ENCODE results near the gene CFL1. TPM values are rescaled to one million over a fixed set of nuclear protein-coding genes. Genes with fewer than 3 reads are reported as not detected.

Gene CFL1
- total and polyA plus RNA-seq, 10 of the 15 experiments (the other 5 are each of a cell fraction or from before 2014, with no cell fraction given), result 164 to 2,994 (median 1,500) TPM

DNA sequence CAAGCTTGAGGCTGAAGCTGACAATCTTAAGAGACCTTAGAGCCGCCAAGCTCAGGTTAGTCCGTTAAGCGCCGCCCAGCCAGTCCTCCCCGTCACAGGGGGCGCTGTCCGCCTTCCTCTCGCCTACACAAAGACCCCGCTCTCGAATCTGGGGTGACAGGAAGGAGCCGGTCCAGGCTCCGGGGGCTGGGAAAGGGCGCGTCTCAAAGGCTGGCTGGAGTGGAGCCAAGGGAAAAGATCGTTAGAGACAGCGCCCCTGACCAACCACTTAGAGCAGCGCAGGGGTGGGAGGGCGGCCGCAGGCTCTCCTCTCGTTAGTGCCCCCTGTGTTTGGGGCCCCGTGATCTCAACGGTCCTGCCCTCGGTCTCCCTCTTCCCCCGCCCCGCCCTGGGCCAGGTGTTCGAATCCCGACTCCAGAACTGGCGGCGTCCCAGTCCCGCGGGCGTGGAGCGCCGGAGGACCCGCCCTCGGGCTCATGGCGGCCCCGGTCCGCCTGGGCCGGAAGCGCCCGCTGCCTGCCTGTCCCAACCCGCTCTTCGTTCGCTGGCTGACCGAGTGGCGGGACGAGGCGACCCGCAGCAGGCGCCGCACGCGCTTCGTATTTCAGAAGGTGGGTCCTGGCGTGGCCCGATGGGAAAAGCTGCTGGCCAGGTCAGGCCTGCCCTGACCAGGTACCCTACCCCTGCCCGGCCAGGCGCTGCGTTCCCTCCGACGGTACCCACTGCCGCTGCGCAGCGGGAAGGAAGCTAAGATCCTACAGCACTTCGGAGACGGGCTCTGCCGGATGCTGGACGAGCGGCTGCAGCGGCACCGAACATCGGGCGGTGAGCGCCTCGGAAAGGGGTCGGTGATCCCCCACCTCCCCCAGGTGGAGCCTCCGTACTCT lies 2.5 kb upstream of the CFL1 start, which contains the start of gene MUS81 (continued):
- peak; percentile 65 for TF ChIP-seq SP1 (IDR thresholded peaks at IDR 0.05; ENCODE audit: low read depth, low read length)
- no peak; the same call in none of the 2 replicates for TF ChIP-seq ATF7 (IDR thresholded peaks at IDR 0.05; ENCODE audit: low read depth)
- no peak for TF ChIP-seq PML (IDR thresholded peaks at IDR 0.05; ENCODE audit: low read length)
- no peak for TF ChIP-seq TCF7 (IDR thresholded peaks at IDR 0.05; ENCODE audit: borderline replicate concordance)
- peak; percentile 67; the same call in 1 of the 2 replicates for TF ChIP-seq CHD2 (IDR thresholded peaks at IDR 0.05; ENCODE audit: borderline replicate concordance, low read depth, low read length)
- TF ChIP-seq NFYA (IDR thresholded peaks at IDR 0.05; ENCODE audit: borderline replicate concordance, low read depth, low read length), result no peak
- peak; percentile 57; the same call in 1 of the 2 replicates for TF ChIP-seq DPF2 (IDR thresholded peaks at IDR 0.05)
- TF ChIP-seq ZNF217 (IDR thresholded peaks at IDR 0.05), result peak; percentile 64; the same call in 1 of the 2 replicates
- TF ChIP-seq, protein P1, sequence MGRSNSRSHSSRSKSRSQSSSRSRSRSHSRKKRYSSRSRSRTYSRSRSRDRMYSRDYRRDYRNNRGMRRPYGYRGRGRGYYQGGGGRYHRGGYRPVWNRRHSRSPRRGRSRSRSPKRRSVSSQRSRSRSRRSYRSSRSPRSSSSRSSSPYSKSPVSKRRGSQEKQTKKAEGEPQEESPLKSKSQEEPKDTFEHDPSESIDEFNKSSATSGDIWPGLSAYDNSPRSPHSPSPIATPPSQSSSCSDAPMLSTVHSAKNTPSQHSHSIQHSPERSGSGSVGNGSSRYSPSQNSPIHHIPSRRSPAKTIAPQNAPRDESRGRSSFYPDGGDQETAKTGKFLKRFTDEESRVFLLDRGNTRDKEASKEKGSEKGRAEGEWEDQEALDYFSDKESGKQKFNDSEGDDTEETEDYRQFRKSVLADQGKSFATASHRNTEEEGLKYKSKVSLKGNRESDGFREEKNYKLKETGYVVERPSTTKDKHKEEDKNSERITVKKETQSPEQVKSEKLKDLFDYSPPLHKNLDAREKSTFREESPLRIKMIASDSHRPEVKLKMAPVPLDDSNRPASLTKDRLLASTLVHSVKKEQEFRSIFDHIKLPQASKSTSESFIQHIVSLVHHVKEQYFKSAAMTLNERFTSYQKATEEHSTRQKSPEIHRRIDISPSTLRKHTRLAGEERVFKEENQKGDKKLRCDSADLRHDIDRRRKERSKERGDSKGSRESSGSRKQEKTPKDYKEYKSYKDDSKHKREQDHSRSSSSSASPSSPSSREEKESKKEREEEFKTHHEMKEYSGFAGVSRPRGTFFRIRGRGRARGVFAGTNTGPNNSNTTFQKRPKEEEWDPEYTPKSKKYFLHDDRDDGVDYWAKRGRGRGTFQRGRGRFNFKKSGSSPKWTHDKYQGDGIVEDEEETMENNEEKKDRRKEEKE (IDR thresholded peaks at IDR 0.05), result no peak
- TF ChIP-seq IKZF1 (conservative IDR thresholded peaks at IDR 0.05), result peak; percentile 88
- no peak for TF ChIP-seq KAT2A (conservative IDR thresholded peaks at IDR 0.05; ENCODE audit: control insufficient read depth, low read depth, low read length)
- TF ChIP-seq, protein P2, sequence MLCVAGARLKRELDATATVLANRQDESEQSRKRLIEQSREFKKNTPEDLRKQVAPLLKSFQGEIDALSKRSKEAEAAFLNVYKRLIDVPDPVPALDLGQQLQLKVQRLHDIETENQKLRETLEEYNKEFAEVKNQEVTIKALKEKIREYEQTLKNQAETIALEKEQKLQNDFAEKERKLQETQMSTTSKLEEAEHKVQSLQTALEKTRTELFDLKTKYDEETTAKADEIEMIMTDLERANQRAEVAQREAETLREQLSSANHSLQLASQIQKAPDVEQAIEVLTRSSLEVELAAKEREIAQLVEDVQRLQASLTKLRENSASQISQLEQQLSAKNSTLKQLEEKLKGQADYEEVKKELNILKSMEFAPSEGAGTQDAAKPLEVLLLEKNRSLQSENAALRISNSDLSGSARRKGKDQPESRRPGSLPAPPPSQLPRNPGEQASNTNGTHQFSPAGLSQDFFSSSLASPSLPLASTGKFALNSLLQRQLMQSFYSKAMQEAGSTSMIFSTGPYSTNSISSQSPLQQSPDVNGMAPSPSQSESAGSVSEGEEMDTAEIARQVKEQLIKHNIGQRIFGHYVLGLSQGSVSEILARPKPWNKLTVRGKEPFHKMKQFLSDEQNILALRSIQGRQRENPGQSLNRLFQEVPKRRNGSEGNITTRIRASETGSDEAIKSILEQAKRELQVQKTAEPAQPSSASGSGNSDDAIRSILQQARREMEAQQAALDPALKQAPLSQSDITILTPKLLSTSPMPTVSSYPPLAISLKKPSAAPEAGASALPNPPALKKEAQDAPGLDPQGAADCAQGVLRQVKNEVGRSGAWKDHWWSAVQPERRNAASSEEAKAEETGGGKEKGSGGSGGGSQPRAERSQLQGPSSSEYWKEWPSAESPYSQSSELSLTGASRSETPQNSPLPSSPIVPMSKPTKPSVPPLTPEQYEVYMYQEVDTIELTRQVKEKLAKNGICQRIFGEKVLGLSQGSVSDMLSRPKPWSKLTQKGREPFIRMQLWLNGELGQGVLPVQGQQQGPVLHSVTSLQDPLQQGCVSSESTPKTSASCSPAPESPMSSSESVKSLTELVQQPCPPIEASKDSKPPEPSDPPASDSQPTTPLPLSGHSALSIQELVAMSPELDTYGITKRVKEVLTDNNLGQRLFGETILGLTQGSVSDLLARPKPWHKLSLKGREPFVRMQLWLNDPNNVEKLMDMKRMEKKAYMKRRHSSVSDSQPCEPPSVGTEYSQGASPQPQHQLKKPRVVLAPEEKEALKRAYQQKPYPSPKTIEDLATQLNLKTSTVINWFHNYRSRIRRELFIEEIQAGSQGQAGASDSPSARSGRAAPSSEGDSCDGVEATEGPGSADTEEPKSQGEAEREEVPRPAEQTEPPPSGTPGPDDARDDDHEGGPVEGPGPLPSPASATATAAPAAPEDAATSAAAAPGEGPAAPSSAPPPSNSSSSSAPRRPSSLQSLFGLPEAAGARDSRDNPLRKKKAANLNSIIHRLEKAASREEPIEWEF (IDR thresholded peaks at IDR 0.05; ENCODE audit: insufficient replicate concordance, low read depth, low read length), result no peak
- TF ChIP-seq, protein P3, sequence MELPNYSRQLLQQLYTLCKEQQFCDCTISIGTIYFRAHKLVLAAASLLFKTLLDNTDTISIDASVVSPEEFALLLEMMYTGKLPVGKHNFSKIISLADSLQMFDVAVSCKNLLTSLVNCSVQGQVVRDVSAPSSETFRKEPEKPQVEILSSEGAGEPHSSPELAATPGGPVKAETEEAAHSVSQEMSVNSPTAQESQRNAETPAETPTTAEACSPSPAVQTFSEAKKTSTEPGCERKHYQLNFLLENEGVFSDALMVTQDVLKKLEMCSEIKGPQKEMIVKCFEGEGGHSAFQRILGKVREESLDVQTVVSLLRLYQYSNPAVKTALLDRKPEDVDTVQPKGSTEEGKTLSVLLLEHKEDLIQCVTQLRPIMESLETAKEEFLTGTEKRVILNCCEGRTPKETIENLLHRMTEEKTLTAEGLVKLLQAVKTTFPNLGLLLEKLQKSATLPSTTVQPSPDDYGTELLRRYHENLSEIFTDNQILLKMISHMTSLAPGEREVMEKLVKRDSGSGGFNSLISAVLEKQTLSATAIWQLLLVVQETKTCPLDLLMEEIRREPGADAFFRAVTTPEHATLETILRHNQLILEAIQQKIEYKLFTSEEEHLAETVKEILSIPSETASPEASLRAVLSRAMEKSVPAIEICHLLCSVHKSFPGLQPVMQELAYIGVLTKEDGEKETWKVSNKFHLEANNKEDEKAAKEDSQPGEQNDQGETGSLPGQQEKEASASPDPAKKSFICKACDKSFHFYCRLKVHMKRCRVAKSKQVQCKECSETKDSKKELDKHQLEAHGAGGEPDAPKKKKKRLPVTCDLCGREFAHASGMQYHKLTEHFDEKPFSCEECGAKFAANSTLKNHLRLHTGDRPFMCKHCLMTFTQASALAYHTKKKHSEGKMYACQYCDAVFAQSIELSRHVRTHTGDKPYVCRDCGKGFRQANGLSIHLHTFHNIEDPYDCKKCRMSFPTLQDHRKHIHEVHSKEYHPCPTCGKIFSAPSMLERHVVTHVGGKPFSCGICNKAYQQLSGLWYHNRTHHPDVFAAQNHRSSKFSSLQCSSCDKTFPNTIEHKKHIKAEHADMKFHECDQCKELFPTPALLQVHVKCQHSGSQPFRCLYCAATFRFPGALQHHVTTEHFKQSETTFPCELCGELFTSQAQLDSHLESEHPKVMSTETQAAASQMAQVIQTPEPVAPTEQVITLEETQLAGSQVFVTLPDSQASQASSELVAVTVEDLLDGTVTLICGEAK (IDR thresholded peaks at IDR 0.05; ENCODE audit: borderline replicate concordance), result peak; percentile 80; the same call in 1 of the 2 replicates
- no peak for TF ChIP-seq CBX3 (IDR thresholded peaks at IDR 0.05; ENCODE audit: borderline replicate concordance, low read depth)
- TF ChIP-seq SUPT20H (IDR thresholded peaks at IDR 0.05; ENCODE audit: borderline replicate concordance, control insufficient read depth, low read depth, low read length), result no peak
- no peak for TF ChIP-seq NRF1 (conservative IDR thresholded peaks at IDR 0.05; ENCODE audit: low read depth, low read length)

Measured in GM12878 (cell line).